ENCODE measurements around the gene HIGD2A.

GRCh38 chr5:176369934-176370711, 18.4 kb upstream of the HIGD2A start:
- TF ChIP-seq CTCF (IDR thresholded peaks at IDR 0.05): no peak
- TF ChIP-seq POLR2A (IDR thresholded peaks at IDR 0.05): no peak
